ENCODE results near the gene NKX6-2. TPM values are rescaled to one million over a fixed set of nuclear protein-coding genes. Genes with fewer than 3 reads are reported as not detected.

The NKX6-2 gene
- total RNA-seq, 1 experiment from 2014 or later: not detected

GRCh38 chr10:132780356-132780755 lies 5.6 kb downstream of the NKX6-2 start:
- no peaks in the 10 kb centered on the region for H3K27me3 Mint-ChIP-seq (ENCODE audit: insufficient read depth, unreplicated experiment)
- no peak for DNase-seq

GRCh38 chr10:132779549-132780294 lies 6.2 kb downstream of the NKX6-2 start:
- H3K27me3 Mint-ChIP-seq (ENCODE audit: insufficient read depth, unreplicated experiment): no peaks in the 10 kb centered on the region
- no peak overlapping the region for H3K4me3 Mint-ChIP-seq (ENCODE audit: unreplicated experiment)
- ChIA-PET CTCF (no interaction called here), POLR2A (no interaction called here)
- no peak for DNase-seq
- no peaks in the 10 kb centered on the region; the same call in 1 of the 2 replicates for H3K36me3 ChIP-seq (ENCODE audit: control insufficient read depth, insufficient read depth, low read length)
- no peaks in the 10 kb centered on the region for H3K4me1 ChIP-seq
- no TSS peak for BruUV-seq (replicated peaks)
- H3K27me3 ChIP-seq (replicated peaks; ENCODE audit: control insufficient read depth, insufficient read depth, low read length): no peaks in the 10 kb centered on the region
- no peaks in the 10 kb centered on the region for H3K9me3 Mint-ChIP-seq (ENCODE audit: unreplicated experiment)
- peaks cover 9% of the 10 kb centered on the region for H3K36me3 Mint-ChIP-seq (ENCODE audit: insufficient read depth, unreplicated experiment)
- H3K27ac Mint-ChIP-seq (ENCODE audit: unreplicated experiment): no peak overlapping the region
- intact Hi-C loops (cut with micrococcal nuclease; ENCODE audit: unreplicated experiment): no loop called here
- no peaks in the 10 kb centered on the region for H3K4me1 Mint-ChIP-seq (ENCODE audit: low read depth, unreplicated experiment)
- H3K4me3 ChIP-seq (ENCODE audit: low read depth, low read length): no peak overlapping the region
- TF ChIP-seq CTCF (IDR thresholded peaks at IDR 0.05; ENCODE audit: insufficient read depth in 1 of 2, low read depth in 1 of 2, low read length in 1 of 2, severe bottlenecking in 1 of 2, unreplicated experiment in 1 of 2): no peak
- no peaks in the 10 kb centered on the region for H3K9me3 ChIP-seq

More at GRCh38 chr10:132780356-132780755, 5.6 kb downstream of the NKX6-2 start:
- no peaks in the 10 kb centered on the region for H3K4me1 ChIP-seq
- H3K4me3 Mint-ChIP-seq (ENCODE audit: unreplicated experiment): no peak overlapping the region
- no peak overlapping the region for H3K4me3 ChIP-seq (ENCODE audit: low read depth, low read length)
- no TSS peak for BruUV-seq (replicated peaks)
- TF ChIP-seq CTCF (IDR thresholded peaks at IDR 0.05; ENCODE audit: insufficient read depth in 1 of 2, low read depth in 1 of 2, low read length in 1 of 2, severe bottlenecking in 1 of 2, unreplicated experiment in 1 of 2): no peak
- ChIA-PET CTCF (no interaction called here), POLR2A (no interaction called here)
- no peaks in the 10 kb centered on the region for H3K4me1 Mint-ChIP-seq (ENCODE audit: low read depth, unreplicated experiment)
- H3K9me3 ChIP-seq: no peaks in the 10 kb centered on the region
- intact Hi-C loops (cut with micrococcal nuclease; ENCODE audit: unreplicated experiment): no loop called here
- peaks cover 9% of the 10 kb centered on the region for H3K36me3 Mint-ChIP-seq (ENCODE audit: insufficient read depth, unreplicated experiment)
- no peaks in the 10 kb centered on the region for H3K27me3 ChIP-seq (replicated peaks; ENCODE audit: control insufficient read depth, insufficient read depth, low read length)
- H3K9me3 Mint-ChIP-seq (ENCODE audit: unreplicated experiment): no peaks in the 10 kb centered on the region
- no peak overlapping the region for H3K27ac Mint-ChIP-seq (ENCODE audit: unreplicated experiment)
- no peaks in the 10 kb centered on the region; the same call in 1 of the 2 replicates for H3K36me3 ChIP-seq (ENCODE audit: control insufficient read depth, insufficient read depth, low read length)

GRCh38 chr10:132777441-132777840 lies 8.5 kb downstream of the NKX6-2 start:
- Mint-ChIP-seq H3K36me3 (ENCODE audit: insufficient read depth, unreplicated experiment) (peaks cover 6% of the 10 kb centered on the region), H3K4me3 (ENCODE audit: unreplicated experiment) (no peak overlapping the region), H3K4me1 (ENCODE audit: low read depth, unreplicated experiment) (no peaks in the 10 kb centered on the region), H3K27me3 (ENCODE audit: insufficient read depth, unreplicated experiment) (no peaks in the 10 kb centered on the region), H3K27ac (ENCODE audit: unreplicated experiment) (no peak overlapping the region), H3K9me3 (ENCODE audit: unreplicated experiment) (no peaks in the 10 kb centered on the region)
- H3K27me3 ChIP-seq (replicated peaks; ENCODE audit: control insufficient read depth, insufficient read depth, low read length): no peaks in the 10 kb centered on the region
- no peaks in the 10 kb centered on the region; the same call in 1 of the 2 replicates for H3K36me3 ChIP-seq (ENCODE audit: control insufficient read depth, insufficient read depth, low read length)
- no peaks in the 10 kb centered on the region for H3K4me1 ChIP-seq
- H3K4me3 ChIP-seq (ENCODE audit: low read depth, low read length): no peak overlapping the region
- no peak for DNase-seq
- H3K9me3 ChIP-seq: 0 out of 2 replicates have a peak, but pooled peaks cover 3% of the 10 kb centered on the region
- POLR2A ChIA-PET: no interaction called here
- no peak for TF ChIP-seq CTCF (IDR thresholded peaks at IDR 0.05; ENCODE audit: insufficient read depth in 1 of 2, low read depth in 1 of 2, low read length in 1 of 2, severe bottlenecking in 1 of 2, unreplicated experiment in 1 of 2)
- no TSS peak for BruUV-seq (replicated peaks)
- intact Hi-C loops (cut with micrococcal nuclease; ENCODE audit: unreplicated experiment): no loop called here
- CTCF ChIA-PET: no interaction called here

Data from Caco-2 (cell line).